ENCODE measurements around the gene ZNF385A.

- TF ChIP-seq CTCF (IDR thresholded peaks at IDR 0.05), result no peak
- TF ChIP-seq POLR2AphosphoS5 (IDR thresholded peaks at IDR 0.05; ENCODE audit: low read depth, low read length), result no peak
Measured at GRCh38 chr12:54369597-54370131, 14.9 kb downstream of the ZNF385A start.

Data from Panc1 (cell line).